SIG-M5 (cell line): ENCODE results near the gene TSPAN7.

Experiments
- DNase-seq: peaks from one replicate; lab custom pipeline; 2025; lab: John Stamatoyannopoulos, UW

The TSPAN7 gene

DNA sequence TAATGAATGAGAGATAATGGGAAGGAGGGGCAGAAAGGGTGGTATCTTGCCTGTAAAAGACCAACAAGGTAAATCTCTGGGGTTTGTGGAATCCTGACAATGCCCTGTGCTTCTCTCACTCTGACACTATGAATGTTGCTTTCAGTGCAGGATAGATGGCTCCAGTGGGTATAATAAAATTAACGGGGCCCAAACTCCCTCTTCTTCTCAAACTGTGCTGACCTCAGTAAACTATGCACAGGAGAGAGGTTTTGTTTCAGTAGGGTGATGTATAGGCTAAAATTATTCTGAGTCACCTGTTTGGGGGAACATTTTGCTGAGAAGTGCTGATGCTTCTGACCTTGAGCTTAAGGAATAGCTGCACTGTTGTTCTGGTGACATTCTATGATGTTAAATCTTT lies 82.6 kb downstream of the TSPAN7 start:
- no peak for DNase-seq

DNA sequence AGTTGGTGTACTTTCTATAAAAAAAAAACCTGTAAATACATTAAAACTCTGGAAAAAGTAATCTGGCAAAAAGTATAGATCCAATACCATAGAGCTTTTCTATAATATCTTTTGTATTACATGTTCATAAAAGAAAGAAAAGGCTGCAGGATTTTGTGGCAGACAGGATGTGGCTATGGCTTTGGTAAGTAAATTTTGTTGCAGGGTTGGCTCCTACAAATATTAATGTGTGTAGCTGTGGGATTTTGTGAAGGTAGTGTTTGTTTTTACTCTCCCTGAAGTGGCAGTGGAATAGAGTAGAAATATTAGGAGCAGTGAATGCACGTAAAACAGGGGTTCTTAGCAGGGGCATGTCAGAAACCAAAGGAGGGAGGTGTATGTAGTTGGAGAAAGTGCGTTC lies 84.8 kb downstream of the TSPAN7 start:
- no peak for DNase-seq

DNA sequence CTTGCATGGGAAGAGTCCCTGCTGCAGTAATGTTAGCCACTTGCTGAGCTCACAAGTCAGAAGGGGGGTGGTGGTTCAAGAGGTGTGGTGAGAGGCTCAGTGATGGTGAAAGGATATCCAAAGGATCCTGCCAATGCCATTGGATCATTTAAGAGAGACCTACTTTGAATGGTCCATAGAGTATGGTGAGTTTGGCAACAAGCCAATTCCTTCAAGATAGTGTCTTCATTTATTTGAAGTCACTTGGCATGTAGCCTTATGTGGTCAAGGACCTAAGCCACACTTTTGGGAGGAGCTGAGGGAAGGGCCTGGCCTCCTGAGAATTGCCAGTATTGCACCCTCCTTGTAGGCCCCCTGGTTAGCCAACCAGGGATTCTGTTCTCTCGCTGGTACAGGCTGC lies 87.9 kb downstream of the TSPAN7 start:
- DNase-seq: no peak

DNA sequence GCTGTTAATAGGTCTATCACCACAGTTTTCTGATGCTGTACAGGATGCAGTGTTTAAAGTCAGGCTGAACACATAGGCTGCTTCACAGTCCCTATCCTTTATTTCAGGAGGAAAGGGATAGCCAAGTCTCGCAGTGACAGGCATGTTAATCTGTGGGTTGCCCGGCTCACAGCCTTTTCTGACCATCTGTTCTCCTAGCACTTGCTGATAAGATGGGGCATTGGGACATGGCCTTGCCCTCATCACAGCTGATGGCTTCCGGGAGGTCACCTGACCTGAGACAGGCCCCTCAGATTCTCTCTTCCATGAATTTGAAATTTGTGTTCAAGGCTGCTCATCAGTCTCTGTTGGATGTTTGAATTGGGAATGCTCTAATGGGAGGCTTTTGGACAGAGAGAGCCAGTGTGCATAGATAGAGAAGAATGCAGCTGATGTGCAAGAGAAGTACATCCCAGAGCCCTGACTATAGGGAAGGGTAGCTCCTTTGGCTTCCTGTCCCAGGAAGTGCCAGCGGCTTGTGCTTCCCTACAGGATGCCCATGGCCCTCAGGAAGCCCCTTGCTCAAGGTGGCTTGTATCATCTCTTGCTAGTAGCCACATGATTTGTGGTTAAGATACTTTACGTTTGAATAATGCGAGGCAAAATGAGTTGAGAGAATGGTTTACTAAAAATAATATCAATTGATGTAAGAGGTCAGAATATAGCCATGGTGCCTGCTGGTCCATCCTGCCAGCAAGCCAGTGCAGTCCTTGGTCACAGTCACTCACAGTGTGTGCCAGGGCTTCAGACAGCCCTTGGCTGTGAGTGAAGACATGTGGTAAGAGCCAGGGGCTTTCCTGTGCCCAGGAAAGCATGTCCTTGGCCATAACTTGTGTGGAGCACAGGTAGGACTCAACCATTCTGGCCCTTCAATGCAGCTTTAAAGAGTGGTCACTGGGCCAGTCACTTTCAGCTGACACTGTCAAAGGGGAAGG lies 88.6 kb downstream of the TSPAN7 start:
- no peak for DNase-seq

DNA sequence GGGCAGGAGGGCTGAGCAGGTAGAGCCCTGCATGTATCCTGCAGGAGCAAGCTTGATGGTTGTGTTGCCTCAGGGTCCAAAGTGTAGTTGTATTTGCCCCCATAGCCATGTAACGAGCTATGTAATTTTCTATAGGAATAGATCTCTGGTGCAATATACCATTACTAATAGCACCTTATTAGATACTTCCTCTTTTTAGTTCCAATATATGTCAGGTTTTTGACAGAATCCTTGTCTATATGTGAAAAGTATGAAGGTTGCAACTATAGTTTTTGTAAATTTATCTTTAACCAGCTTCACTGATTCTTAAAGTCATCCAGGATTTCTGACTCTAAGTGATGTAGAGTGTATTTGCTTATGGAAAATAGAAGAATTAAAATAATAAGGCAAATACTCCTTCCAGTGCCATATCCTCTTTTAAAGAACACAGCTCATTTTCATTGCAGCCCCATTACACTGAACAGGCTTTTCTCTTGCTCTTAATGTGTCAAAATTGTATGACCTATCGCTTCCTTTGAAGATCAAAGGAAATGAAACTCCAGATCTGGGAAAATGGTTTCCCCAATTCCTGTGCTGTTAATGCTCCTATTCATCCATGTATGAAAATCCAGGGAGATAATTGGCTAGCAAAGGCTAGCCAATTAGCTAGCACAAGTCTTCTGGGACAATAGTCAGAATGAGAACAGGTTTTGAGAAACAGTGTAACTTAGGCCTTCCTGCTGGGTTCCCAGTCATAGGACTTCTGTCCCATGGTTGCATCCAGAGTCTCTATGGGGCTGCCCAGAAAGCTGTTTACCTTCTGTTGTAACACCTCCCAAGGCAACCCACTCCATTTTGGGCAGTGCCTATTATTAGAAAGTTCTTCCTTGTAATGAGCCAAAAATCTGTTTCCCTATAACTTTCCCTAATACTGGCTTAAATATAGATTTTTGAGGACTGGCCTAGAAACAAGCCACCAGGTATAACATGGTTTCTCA lies 90.6 kb downstream of the TSPAN7 start:
- DNase-seq: no peak

DNA sequence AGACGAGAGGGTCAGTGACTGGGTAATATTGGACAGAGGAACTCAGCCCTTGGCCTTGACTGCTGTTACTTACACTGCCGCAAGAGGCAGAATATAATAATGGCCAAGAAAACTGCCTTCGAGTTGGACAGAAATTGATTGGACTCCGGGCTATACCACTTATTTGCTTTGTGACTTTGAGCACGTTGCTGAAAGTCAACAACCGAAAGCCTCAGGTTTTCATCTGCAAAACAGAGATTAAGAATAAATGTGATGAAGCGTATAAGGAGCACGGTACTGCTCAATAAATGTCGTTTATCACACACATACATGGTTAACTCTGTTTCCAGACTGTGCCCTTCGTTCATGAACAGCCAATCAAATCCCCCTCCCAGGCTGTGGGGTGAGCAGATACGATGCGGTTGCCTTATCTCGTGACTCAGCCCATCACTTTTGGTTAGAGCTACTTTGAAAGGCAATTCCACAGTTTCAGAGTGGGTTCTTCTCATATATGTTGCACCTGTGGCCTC lies 91.6 kb downstream of the TSPAN7 start:
- DNase-seq: no peak

DNA sequence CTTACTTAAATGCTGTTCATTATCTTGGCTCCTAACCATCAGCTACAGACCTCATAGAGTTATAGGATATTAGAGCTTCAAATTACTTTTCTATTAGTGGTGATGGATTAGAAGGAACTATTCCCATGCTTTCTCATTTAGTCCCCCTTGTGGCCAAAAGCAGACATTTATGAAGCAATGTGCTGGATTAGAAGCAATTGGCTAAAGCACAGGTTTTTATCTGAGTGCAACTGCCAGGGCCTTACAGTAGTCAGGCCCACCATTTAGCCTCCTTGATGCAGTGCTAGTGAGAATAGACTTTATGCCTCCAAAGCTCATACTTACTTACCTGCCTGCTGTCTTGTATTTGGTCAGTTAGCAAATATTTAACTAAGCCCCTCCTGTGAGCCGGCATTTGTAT lies 93.0 kb downstream of the TSPAN7 start:
- no peak for DNase-seq

DNA sequence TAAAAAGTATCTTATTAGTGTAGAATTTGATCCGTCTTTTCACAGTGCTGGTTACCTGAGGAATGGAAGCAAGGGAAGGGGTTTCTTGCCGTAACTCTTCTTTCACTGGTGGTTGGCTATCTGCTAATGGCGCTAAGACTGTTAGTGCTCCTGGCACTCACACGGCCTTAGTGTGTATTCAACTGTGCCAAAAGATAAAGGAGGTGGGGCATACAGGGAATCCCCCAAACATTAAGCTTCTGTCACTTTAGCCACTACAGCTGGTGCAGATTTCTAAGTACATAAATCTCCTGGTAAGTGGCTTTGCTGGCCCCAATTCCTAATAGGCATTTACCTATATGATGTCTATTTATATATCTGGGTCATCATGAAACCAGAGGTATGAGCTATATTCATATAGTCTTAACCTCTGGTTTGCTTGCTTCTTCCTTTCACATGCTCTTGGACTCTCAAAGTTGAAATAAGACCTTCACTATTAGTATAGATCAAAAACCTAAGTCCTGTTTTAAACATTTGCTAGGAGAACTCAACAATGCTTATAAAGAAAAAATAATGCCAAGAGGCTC lies 95.1 kb downstream of the TSPAN7 start:
- no peak for DNase-seq

DNA sequence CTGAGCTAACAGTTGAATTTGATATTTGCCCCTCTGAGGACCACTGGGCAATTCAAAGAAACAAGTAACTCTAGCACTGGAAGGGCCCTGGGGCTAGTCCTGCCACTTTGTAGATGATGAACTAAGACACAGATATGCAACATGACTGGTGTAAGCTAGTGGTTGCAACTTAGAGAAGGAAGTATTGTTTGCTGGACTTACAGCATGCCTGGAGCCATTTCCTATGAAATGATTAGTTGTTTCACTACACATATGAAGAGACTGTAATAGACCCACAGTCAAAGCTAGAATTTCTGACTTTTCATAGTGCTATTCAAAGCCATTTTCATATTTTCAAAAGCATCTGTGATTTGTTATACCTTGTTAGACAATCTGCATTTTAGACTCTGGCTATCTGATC lies 96.2 kb downstream of the TSPAN7 start:
- no peak for DNase-seq

DNA sequence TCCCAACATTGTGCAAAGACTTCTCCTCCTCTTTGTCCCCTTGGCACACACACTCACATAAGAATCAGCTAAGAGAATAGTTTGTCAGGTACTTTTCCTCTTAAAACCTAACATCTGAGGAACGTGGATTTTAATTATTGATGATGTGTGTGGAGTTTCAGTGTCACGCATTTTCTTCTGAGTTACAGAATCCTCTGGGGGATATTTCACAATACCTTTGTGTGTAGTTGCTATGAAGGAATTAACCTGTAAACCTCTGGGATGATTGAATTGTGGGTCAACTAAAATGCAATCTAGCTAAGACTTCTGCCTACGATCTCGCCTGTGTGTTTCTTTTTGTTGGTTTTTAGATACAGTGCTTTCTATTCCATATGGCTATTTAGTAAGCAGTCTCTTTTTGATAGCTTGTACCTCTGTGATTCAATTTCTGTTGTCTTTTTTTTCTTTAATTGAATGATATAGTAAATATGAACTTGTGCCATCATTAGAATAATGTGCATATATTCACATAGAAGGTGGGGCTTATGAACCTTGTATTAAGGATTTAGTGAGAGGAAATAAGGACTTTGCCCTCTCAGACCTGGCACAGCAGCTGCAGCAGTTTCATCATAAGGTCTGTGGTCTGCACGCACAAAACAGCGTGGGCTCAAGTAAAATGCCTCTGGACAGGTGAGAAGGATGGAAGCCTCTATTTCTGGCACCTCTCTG lies 99.2 kb downstream of the TSPAN7 start:
- DNase-seq: no peak

DNA sequence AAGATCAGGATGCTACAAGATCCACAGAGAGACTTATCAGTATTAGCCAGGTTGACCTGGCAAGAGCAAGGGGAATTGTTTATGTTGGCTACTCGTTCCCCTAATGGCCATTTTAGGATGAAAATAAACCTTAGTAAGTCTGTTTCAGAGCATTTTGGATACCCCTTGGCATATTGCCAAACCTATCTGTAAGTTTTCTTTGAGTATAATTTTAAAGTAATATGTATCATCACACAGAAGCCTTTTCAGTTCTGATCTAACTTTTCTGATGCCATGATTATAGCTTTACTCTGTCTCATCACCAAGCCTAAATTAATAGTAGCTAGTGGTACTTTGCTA lies 99.7 kb downstream of the TSPAN7 start:
- DNase-seq: no peak

DNA sequence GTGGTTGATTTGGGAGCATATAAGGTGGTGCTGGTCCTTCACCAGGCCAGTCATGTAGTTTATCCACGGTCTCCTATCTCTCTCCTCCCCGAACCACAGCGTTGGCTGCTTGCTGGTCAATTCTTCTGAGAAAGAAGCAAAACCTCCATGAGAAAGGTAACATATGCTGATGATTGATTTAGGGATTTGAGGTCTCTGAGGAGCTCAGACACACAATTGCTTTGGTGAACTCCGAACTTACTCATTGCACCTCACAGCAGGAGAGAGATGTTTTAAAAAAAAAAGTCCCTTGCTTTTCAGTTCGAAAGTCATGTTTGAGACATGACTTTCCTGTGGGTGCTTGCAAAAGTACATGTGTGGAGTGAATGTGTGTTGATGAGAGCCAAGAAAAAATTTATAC lies 100.2 kb downstream of the TSPAN7 start:
- DNase-seq: no peak

DNA sequence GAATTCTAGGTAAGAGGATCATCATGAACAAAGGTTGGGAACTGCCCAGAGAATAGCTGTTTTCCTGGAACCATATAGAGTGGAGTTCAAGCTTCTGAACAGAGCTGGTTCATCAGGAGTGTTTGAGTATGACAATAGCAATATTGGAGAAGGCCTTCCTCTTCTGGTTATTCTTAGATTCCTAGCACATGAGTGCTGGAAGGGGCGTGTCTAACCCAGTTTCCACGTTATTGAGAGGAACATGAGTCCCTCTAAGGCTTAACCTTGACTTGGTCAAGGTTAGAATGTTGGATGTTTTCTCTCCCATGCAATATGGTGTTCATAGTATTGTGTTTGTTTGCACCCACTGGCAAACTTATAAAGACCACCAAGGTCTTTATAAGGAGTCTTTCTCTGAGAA lies 101.3 kb downstream of the TSPAN7 start:
- no peak for DNase-seq

DNA sequence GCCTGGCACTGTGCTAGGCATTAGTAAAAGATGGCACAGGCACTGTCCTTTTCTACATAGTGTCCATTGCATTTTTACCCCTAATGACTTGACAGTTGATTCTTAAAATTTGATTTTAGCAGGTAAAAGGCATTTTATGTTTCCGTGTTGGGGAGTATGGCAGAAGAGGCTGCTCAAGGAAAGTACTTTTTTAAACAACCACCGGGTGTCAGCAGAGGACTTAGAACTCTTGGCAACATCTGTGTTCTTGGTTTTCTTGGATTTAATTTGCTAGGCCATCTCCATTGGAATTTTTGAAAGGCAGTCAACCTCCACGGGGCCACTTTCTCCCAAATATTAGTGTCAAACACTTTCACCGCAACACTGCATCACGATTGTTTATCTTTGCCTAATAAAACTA lies 102.9 kb downstream of the TSPAN7 start:
- DNase-seq: no peak

DNA sequence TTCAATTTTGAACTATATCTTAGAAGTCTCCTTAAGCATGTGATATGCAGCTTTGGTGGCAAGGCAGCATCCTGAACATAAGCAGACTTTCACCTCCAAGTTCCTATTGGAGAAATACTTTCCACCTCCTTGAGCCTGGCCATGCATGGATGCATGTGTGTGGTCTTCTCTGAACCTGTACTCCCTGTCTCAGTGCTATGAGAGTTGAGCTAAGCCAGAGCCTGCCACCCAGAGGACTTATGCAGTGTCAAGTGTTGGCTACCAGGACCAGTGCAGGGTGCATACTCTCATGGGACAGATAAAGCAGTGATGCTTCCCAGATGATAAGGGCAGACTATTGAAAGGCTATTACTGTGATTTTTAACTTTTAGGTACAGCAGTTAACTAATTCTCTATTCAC lies 105.6 kb downstream of the TSPAN7 start:
- no peak for DNase-seq

DNA sequence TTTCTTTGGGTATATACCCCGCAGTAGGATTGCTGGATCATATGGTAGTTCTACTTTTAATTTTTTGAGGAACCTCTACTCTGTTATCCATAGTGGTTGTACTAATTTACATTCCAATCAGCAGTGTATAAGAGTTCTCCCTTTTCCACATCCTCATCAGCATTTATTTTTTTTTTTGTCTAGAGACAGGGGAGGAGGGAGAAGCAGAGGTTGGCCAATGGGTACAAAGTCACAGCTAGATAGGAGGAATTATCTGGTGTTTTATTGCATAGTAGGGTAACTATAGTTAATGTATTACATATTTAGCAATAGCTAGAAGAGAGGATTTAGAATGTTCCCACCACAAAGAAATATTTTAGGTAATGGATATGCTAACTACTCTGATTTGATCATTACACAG lies 107.4 kb downstream of the TSPAN7 start:
- no peak for DNase-seq

DNA sequence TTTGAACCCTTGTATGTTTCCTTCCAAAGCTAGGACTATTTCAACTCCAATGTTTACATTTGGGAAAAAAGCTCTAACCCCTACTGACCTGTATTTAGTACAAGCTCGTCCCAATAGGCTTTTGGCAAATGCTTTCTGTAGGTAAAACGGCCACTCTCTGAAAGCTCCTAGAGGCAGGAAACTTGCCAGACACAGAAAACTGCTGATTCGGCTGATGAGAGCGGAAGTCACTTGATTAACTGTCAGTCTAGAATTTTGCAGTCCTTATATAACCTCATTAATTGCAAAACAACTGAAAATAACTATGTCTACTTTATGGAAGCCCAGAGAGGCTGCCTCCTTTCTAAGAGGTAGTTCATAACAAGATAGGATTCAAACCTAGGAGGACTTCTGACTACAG lies 108.1 kb downstream of the TSPAN7 start:
- DNase-seq: no peak

DNA sequence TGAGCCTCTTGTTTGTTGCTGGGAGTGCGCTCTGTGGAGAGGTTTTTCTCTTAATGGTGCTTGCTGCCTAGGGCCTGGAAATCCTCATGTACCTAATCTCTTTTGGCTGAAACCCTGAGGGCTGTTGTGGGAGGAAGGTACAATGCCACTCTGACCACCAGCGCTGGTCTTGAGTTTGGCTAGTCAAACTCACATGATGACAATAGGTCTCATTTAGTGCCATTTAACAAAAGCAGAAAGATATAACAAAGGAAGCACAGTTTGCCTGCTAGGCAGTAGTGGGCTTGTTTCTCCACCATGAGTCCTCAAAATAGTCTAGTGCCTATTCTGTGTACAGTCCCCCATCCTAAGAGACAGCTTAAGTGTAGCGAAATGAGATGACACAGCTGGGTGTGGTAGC lies 111.3 kb downstream of the TSPAN7 start:
- no peak for DNase-seq

DNA sequence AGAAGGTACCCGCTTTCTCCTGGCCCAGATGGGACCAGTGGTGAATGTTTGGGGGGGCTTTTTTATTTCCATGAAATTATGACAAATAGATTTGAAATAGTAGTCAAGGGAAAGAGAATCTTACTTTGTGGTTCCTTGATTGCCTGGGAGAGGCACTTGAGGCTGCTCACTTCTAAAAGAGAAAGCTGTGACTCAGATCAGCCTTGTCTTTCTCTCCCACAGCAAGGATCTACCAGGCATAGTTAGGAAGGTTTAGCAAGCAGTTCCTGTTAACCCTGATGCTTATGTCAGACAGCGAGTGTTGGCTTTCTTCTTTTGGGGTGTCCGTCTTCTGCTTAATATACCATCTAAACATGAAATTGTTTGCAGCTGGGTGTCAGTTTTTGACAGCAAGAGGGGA lies 114.5 kb downstream of the TSPAN7 start:
- no peak for DNase-seq

DNA sequence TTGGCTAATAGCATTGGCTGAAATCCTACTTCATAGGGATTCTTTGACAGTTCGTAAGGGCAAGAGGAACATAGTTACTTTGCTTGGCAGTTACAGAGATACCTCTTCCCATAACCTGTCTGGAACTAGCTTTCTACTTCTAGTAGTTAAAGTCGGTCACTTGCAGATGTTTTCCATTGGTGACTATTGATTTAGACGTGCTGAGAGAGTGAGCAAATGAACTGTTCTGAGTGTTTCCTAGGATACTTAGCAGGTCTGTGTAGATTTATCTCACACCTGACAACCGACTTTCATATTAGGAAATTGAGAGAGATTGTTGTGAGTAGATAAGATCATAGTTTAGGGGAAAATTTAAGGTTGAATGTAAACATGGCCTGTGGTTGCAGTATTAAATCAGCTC lies 116.8 kb downstream of the TSPAN7 start:
- DNase-seq: no peak

DNA sequence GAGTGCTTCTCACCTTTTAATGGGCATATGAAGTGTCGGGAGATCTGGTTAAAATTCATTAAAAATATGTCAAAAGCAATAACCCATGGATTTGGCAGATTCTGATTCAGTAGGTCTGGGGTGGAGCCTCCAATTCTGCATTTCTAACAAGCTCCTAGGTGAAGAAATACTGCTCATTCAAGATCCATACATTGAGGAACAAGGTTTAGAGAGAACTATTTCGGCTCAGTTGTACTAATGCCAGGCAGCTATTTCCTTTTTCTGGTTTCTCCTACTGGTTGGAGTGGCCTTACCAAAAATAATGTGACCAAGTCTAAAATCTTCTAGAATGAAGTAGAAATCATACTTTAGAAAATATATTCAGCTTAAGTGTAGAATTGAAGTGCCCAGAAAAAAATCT lies 117.5 kb downstream of the TSPAN7 start:
- DNase-seq: no peak

DNA sequence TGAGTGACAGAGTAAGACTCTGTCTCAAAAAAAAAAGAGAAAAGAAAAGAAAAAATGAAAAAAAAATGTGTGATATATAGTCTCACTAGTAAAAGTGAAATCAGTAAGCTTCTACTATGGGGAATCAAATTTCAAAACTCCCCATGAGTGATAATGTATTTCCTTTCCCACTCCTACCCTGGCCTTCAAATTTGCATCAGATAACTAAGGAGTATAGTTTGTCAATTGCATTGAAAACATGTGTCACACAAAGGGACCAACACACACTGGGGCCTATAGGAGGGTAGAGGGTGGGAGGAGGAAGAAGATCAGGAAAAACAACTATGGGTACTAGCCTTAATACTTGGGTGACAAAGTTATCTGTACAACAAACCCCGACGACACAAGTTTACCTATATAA lies 118.4 kb downstream of the TSPAN7 start:
- DNase-seq: no peak
